GM21619 (cell line): ENCODE results near the gene NDUFC1.

Experiments used
- ATAC-seq: cut with Tn5 transposase; IDR thresholded peaks from one replicate; pipeline ENCODE4 v1.9.1; 2021; ENCODE audit not compliant: unreplicated experiment

Gene NDUFC1

DNA sequence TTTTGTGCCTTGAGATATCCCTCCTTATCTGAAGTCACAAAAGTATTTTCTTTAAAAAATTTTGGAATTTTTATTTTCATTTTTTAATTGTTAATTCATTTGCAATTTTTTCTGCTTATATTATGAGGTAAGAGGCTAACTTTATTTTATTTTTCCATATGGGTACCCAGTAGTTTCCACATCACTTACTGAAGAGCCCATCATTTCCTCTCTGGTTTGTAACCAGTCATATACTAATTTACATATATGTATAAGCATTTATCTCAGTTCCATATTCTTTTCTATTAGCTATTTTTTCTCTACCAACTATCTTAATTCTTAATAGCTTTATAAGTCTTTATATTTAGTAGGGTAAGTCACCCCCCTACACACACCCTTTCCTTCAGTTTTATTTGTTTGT lies 49.2 kb downstream of the NDUFC1 start:
- no peak for ATAC-seq

DNA sequence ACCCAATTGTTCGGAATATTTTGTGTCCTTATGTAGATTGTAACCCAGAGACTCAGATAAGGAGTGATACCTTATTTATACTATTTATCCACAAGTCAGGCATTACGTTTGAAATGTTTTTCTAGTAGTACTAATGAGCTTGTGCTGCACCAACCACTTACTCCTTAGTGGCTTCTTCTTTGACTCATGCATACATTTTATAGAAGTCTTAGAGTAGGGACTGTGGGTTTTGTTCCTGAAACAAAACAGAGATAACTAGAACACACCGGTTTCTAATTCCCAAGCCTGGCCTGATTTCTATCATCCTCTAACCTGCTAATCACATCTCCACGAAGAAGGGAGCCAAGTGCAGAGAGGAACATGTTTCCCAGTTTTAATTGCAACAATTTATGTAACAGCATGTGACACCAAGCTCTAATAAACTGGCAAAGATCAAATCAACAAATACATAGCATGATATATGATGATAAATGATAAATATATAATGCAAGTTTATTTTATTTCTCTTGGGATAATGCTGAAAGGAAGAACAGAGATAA lies 54.5 kb downstream of the NDUFC1 start:
- ATAC-seq = no peak

DNA sequence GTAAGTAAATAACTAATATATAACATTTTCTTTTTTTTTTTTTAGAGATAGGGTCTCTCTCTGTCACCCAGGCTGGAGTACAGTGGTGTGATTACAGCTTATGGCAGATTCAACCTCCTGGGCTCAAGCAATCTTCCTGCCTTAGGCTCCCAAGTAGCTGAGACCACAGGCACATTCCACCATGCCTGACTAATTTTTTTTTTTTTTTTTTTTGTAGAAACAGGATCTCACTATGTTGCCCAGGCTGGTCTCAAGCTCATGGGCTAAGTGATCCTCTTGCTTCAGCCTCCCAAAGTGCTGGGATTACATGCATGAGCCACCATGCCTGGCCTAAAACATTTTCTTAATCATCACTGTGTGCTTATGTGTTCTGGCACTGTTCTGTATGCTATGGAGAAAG lies 55.0 kb downstream of the NDUFC1 start:
- no peak for ATAC-seq

DNA sequence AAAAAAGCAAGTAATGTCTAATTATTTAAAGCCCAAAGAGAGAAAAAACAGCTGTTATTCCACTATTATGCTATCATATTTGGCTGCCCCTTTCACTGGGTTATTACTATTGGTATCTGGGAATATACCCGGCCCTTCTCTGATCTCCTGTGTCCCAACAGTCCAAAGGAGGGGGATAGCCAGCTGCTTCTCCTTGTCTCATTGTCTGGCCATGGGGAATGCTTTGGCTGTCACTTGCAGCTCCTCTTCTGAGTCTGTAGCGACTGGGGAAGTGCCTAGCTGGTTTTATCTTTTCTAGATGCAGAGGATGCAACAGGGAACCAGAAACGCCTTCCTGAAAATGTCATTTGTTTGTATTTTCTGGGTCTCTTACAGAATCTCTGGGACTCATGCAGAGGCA lies 56.1 kb downstream of the NDUFC1 start:
- ATAC-seq = no peak

DNA sequence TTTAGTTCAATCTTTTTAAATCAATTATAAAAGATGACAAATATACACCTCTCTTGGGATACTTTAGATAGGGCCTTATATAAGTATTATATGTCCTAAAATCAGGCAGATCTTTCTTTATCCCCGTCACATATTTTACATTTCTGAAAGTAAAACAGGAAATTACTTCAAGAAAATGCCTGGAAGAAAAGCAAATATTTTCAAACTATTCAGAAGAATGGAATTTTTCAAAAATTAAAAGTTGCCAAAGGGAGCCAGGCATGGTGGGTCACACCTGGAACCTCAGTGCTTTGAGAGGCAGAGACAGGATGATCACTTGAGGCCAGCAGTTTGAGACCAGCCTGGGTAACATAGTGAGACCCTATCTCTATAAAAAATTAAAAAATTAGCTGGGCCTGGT lies 56.7 kb downstream of the NDUFC1 start:
- ATAC-seq = no peak

DNA sequence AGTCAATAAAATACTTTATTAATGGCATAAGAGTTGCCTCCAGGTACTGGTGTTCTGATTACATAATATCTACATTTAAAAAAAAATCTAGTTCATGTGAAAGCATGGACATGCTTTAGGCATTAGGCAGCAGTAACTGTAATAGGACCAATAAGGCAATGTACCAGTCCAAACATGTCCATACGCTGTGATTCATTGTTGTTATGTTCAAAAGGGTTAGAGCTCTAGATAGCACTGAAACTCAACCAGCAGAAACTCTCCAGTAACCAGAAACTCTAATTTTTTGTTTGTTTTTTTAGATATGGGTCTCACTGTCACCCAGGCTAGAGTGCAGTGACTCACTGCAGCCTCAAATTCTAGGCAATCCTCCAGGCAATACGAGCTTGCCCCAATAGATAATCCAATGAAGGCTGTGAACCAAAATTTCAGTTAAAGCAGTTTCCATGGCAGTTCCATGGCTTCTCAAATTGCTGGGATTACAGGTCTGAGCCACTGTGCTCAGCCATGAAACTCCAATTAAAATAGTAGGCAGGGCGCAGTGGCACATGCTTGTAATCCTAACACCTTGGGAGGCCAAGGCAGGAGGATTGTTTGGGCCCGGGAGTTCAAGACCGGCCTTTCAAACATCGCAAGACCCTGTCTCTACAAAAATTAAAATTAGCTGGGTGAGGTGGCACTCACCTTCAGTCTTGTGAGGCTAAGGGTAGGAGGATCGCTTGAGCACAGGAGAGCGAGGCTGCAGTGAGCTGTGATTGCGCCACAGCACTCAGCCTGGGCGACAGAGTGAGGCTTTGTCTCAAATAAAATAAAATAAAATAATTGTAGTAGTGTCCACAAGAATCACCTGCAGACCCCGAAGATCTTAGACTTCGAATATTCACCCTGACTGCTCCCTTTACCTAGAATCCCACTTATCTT lies 58.6 kb downstream of the NDUFC1 start:
- no peak for ATAC-seq

DNA sequence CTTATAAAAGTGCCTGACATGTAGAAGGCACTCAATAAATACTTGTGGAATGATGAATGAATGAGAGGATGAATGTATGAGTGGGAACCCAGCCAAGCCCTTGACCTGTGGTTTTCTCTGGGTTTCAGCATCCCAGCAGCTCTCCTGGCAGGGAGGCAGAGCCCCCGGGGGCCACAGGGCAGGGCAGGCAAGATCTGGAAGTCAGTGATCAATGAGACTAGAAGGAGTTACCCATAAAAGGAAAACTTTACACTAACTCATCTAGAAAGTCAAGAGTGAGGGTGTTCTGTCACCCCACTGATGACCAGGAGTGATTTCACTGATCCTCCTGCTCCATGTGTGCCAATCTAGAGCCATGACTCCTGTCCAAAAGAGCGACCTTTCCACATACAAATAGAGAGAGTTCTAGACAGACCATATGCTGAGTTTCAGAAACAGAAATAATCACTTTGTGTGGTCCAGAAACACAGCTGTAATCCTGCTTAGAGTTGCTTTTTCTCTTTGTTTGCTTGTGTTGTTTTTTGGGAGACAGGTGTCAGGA lies 59.7 kb downstream of the NDUFC1 start:
- no peak for ATAC-seq

DNA sequence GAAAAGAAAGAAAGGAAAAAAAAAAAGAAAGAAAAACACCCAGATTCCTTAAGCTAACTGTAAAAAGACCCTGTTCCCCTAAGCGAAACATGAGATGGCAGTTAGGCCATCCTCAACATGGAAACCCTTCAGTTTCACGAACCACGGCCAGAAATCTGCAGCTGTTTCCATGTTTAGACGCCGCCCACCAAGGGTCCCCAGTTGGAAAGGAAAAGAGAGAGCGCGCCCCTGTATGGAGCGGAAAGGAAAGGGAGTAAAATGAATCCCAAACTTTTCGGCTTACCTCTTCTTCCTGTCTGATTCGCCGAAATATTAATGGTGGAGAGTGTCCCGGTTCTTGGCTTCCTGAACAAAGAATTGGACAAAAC lies 60.5 kb downstream of the NDUFC1 start:
- no peak for ATAC-seq

DNA sequence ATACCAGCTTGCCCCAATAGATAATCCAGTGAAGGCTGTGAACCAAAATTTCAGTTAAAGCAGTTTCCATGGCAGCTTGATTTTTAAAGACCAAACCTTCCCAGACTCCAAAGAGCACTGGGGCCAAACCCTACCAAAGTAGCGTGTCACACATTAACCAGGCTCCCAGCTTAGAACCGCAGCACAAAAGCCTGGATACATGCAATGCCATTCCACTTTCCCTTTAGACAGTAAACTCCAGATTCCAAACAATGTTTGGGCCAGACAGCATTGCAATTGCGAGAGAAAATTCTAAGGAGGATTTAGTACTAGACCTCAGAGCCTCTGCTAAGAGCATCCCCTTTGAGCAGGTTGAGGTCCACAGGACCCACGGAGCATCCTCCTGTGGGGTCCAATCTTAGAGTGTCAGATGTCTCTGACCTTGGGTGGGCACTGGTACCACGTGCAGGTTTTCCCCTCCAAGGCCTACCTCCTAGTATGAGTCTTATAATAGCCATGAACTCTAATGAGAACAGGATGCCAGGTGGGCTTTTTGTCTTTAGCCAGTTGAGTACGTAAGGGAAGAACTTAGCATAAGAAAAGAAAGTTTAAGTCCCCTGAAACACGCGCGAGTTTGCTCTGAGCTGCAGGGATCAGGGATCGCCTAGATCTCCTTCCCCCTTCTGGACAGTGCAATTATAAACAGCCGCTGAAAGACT lies 61.0 kb downstream of the NDUFC1 start:
- no peak for ATAC-seq
